ENCODE measurements around the gene ENOX1.

GRCh38 chr13:43324129-43324528 lies 462.6 kb downstream of the ENOX1 start:
- TF ChIP-seq CTCF (IDR thresholded peaks at IDR 0.05; ENCODE audit: low read length) (no peak), EZH2 (IDR thresholded peaks at IDR 0.05; ENCODE audit: borderline replicate concordance, low read length) (no peak)

Data from OCI-LY1 (cell line).